B cell (primary cell): ENCODE measurements around the gene COL13A1. TPM values are rescaled to one million over a fixed set of nuclear protein-coding genes. Genes with fewer than 3 reads are reported as not detected.

ENCODE experiments used
- ATAC-seq: fragments of 200-7000 bp; cut with Tn5 transposase; one replicate; pipeline ENCODE4 v1.10.0; 2021; ENCODE audit warnings: low read depth, mild to moderate bottlenecking, moderate number of reproducible peaks, moderate library complexity
- CTCF ChIA-PET: fragments of 350-600 bp; sonication (Branson Sonifier 250); formaldehyde crosslinking; loops from one replicate; lab custom pipeline; 2021; ENCODE audit warnings: antibody characterized with exemption, inconsistent platforms; lab: Charles Lee
- POLR2A ChIA-PET: fragments of 350-600 bp; sonication (Branson Sonifier 250); formaldehyde crosslinking; loops from one replicate; lab custom pipeline; 2021; ENCODE audit warnings: antibody characterized with exemption; lab: Charles Lee
- DNase-seq: peaks from one replicate; pipeline ENCODE4 v3.0.0; 2013
- H2AFZ ChIP-seq: 2 replicates; pipeline ENCODE4 v1.6.1; 2012; ENCODE audit warnings: mild to moderate bottlenecking, low read depth, low read length; ENCODE audit not compliant: insufficient read depth, poor library complexity, severe bottlenecking
- H3K27ac ChIP-seq, 2 donors: 1 replicate in 1 of 2; 2 replicates in 1 of 2; pipeline ENCODE4 v1.5.1; 2012 to 2013; ENCODE audit warnings: low read length in 2 of 2, mild to moderate bottlenecking in 2 of 2, moderate library complexity in 1 of 2
- H3K27me3 ChIP-seq, 4 experiments: fragments of 200-600 bp in 1 of 4; sonication (generic) in 1 of 4; replicated peaks in 1 of 4; 1 replicate in 2 of 4; 2 replicates in 2 of 4; pipeline versions ENCODE4 v1.6.1 to v1.7.0; 2013 to 2016; ENCODE audit warnings: low read length in 3 of 4, mild to moderate bottlenecking in 2 of 4, mixed read lengths in 1 of 4, moderate library complexity in 1 of 4; ENCODE audit not compliant: insufficient read depth in 4 of 4, control insufficient read depth in 3 of 4; ENCODE audit errors: control extremely low read depth in 1 of 4
- H3K36me3 ChIP-seq, 2 experiments: replicated peaks in 1 of 2; 1 replicate in 1 of 2; 2 replicates in 1 of 2; pipeline versions ENCODE4 v1.6.1 to v1.7.1; 2013; ENCODE audit warnings: low read length in 1 of 2; ENCODE audit not compliant: insufficient read depth in 2 of 2, control insufficient read depth in 1 of 2; ENCODE audit errors: control extremely low read depth in 1 of 2, extremely low read depth in 1 of 2
- H3K4me1 ChIP-seq, 2 donors: fragments of 200-600 bp in 1 of 2; sonication (generic) in 1 of 2; 1 replicate in 1 of 2; 2 replicates in 1 of 2; pipeline versions ENCODE4 v1.5.1 to v1.6.1; 2013 to 2017; ENCODE audit warnings: low read length in 2 of 2; ENCODE audit not compliant: control insufficient read depth in 2 of 2, insufficient read depth in 2 of 2
- H3K4me2 ChIP-seq: replicated peaks from 2 replicates; pipeline ENCODE3; 2012; ENCODE audit warnings: mild to moderate bottlenecking, low read depth, low read length; ENCODE audit not compliant: poor library complexity, severe bottlenecking
- H3K4me3 ChIP-seq, 5 experiments: fragments of 200-600 bp in 1 of 5; sonication (generic) in 1 of 5; 1 replicate in 3 of 5; 2 replicates in 2 of 5; pipeline versions ENCODE4 v1.5.1 to v1.7.0; 2011 to 2016; ENCODE audit warnings: low read length in 4 of 5, mild to moderate bottlenecking in 4 of 5, low read depth in 2 of 5, control low read depth in 1 of 5, moderate library complexity in 1 of 5; ENCODE audit not compliant: insufficient read depth in 1 of 5; ENCODE audit errors: control extremely low read depth in 1 of 5, extremely low read depth in 1 of 5
- H3K79me2 ChIP-seq: fragments of 200-600 bp; sonication (generic); one replicate; pipeline ENCODE4 v1.6.0; 2016; ENCODE audit warnings: low read length; ENCODE audit not compliant: control insufficient read depth, insufficient read depth
- H3K9ac ChIP-seq: fragments of 200-600 bp; sonication (generic); 2 replicates; pipeline ENCODE4 v1.6.1; 2017; ENCODE audit warnings: mild to moderate bottlenecking, low read length, moderate library complexity
- H3K9me3 ChIP-seq, 3 donors: one replicate each; pipeline versions ENCODE4 v1.6.1 to v1.7.1; 2013; ENCODE audit warnings: low read length in 2 of 3; ENCODE audit not compliant: control insufficient read depth in 2 of 3, insufficient read depth in 1 of 3; ENCODE audit errors: control extremely low read depth in 1 of 3
- H4K20me1 ChIP-seq: 2 replicates; pipeline ENCODE4 v1.6.0; 2012; ENCODE audit warnings: mild to moderate bottlenecking, low read length; ENCODE audit not compliant: insufficient read depth, control insufficient read depth, poor library complexity, severe bottlenecking
- H3K27ac Mint-ChIP-seq: one replicate; pipeline ENCODE4 v1.8.0; 2021; ENCODE audit warnings: mixed read lengths
- H3K27me3 Mint-ChIP-seq: one replicate; pipeline ENCODE4 v1.8.0; 2021; ENCODE audit warnings: mixed read lengths
- H3K4me1 Mint-ChIP-seq: one replicate; pipeline ENCODE4 v1.8.0; 2021; ENCODE audit warnings: mixed read lengths
- H3K4me3 Mint-ChIP-seq: one replicate; pipeline ENCODE4 v1.8.0; 2021; ENCODE audit warnings: mixed read lengths
- H3K9me3 Mint-ChIP-seq: one replicate; pipeline ENCODE4 v1.8.0; 2022; ENCODE audit warnings: mixed read lengths; ENCODE audit not compliant: insufficient read depth
- CTCF ChIP-seq: fragments of 200-600 bp; IDR thresholded peaks from one replicate; pipeline ENCODE4 v1.8.0; 2022; ENCODE audit warnings: antibody characterized with exemption, mild to moderate bottlenecking
- EZH2 ChIP-seq: IDR thresholded peaks from 2 replicates; pipeline ENCODE4 v1.6.1; 2012; ENCODE audit warnings: borderline replicate concordance, low read depth, mild to moderate bottlenecking, moderate library complexity, low read length; ENCODE audit not compliant: insufficient read depth, poor library complexity, severe bottlenecking
- WGBS: methylation state at CpG from one replicate; pipeline ENCODE4 v1.1.5; 2013; ENCODE audit warnings: missing lambda C conversion rate; ENCODE audit not compliant: insufficient coverage; 5-methylcytosine and 5-hydroxymethylcytosine counted together
- intact Hi-C: fragments of 100-400 bp; cut with micrococcal nuclease; formaldehyde crosslinking; loops from one replicate; pipeline ENCODE4 v1.10.0; 2022
- polyA plus RNA-seq: library from polyadenylated mRNA; depleted of rRNA; stranded (reverse); fragments of >200 nt; gene quantifications from 2 replicates; pipeline ENCODE4 v1.2.3, GENCODE V29; 2012
- total RNA-seq, 2 donors: library from RNA; stranded (reverse); fragments of 120-200 nt in 1 of 2; gene quantifications; 1 replicate in 1 of 2; 2 replicates in 1 of 2; pipeline versions ENCODE4 v1.2.3 to v1.2.4, GENCODE V29; 2013 to 2022

Gene COL13A1
- total and polyA plus RNA-seq, 2 donors (not counting 1 experiment from before 2014, with no cell fraction given), result not detected

GRCh38 chr10:69868821-69869220 is 67.1 kb downstream of the COL13A1 start:
- Mint-ChIP-seq H3K4me1 (no peaks in the 10 kb centered on the region), H3K4me3 (no peak overlapping the region), H3K27ac (no peak overlapping the region), H3K27me3 (peaks cover 5% of the 10 kb centered on the region), H3K9me3 (no peaks in the 10 kb centered on the region)
- Histone ChIP-seq H2AFZ (no peak overlapping the region), H3K27me3 (peaks cover 0 to 5% (median 0%) of the 10 kb centered on the region in 4 experiments), H4K20me1 (no peaks in the 10 kb centered on the region), H3K4me3 (no peak overlapping the region), H3K27ac (no peak overlapping the region), H3K4me2 (no peak overlapping the region), H3K4me1 (no peaks in the 10 kb centered on the region), H3K79me2 (no peaks in the 10 kb centered on the region), H3K36me3 (no peaks in the 10 kb centered on the region), H3K9ac (no peak overlapping the region), H3K9me3 (no peaks in the 10 kb centered on the region)
- TF ChIP-seq CTCF, result no peak
- no peak for TF ChIP-seq EZH2
- ChIA-PET POLR2A (no interaction called here), CTCF (no interaction called here)
- intact Hi-C loops, result no loop called here
- ATAC-seq (no peak), DNase-seq (no peak)
- 75% methylated on average over 1 of the region's 2 CpGs for WGBS

GRCh38 chr10:69869291-69869961 is 67.7 kb downstream of the COL13A1 start:
- H2AFZ ChIP-seq, result no peak overlapping the region
- H3K27ac Mint-ChIP-seq, result no peak overlapping the region
- CTCF ChIA-PET, result no interaction called here
- H3K9me3 Mint-ChIP-seq, result no peaks in the 10 kb centered on the region
- no peak overlapping the region for H3K4me3 Mint-ChIP-seq
- no CpG with 5 or more reads among the region's 3 CpGs for WGBS
- H3K9me3 ChIP-seq, result no peaks in the 10 kb centered on the region
- no peaks in the 10 kb centered on the region for H3K4me1 Mint-ChIP-seq
- H3K27me3 Mint-ChIP-seq, result peaks cover 5% of the 10 kb centered on the region
- intact Hi-C loops, result no loop called here
- H3K36me3 ChIP-seq, result no peaks in the 10 kb centered on the region
- POLR2A ChIA-PET, result no interaction called here
- DNase-seq (no peak), ATAC-seq (no peak)
- no peaks in the 10 kb centered on the region for H4K20me1 ChIP-seq
- peaks cover 0 to 5% (median 0%) of the 10 kb centered on the region in 4 experiments for H3K27me3 ChIP-seq
- H3K79me2 ChIP-seq, result no peaks in the 10 kb centered on the region
- no peak overlapping the region for H3K27ac ChIP-seq
- H3K4me3 ChIP-seq, result no peak overlapping the region
- H3K9ac ChIP-seq, result no peak overlapping the region
- TF ChIP-seq EZH2 (no peak), CTCF (no peak)
- no peaks in the 10 kb centered on the region for H3K4me1 ChIP-seq
- H3K4me2 ChIP-seq, result no peak overlapping the region
